Astrocyte of the spinal cord (primary cell): ENCODE measurements around the gene SLC47A1.
"Not testable (repeated sequence)": the region's sequence is repeated elsewhere in the genome, so short reads cannot be mapped to it uniquely, and the experiment has no call there.

Experiments
- DNase-seq: peaks from one replicate; pipeline ENCODE4 v3.0.0; 2011; ENCODE audit warnings: low read depth, low spot score
- H3K4me3 ChIP-seq: 2 replicates; pipeline ENCODE4 v1.5.1; 2011; ENCODE audit warnings: low read depth, mild to moderate bottlenecking, low read length, moderate library complexity
- in situ Hi-C: cut with HindIII; loops from 2 replicates; pipeline ENCODE4 v1.10.0; 2017; ENCODE audit warnings: low sequenced_read_pairs
- TF ChIP-seq, protein P1 (sequence below): IDR thresholded peaks from 2 replicates; pipeline ENCODE4 v1.5.1; 2012; ENCODE audit warnings: low read depth, mild to moderate bottlenecking, low read length, inconsistent platforms

The SLC47A1 gene

DNA sequence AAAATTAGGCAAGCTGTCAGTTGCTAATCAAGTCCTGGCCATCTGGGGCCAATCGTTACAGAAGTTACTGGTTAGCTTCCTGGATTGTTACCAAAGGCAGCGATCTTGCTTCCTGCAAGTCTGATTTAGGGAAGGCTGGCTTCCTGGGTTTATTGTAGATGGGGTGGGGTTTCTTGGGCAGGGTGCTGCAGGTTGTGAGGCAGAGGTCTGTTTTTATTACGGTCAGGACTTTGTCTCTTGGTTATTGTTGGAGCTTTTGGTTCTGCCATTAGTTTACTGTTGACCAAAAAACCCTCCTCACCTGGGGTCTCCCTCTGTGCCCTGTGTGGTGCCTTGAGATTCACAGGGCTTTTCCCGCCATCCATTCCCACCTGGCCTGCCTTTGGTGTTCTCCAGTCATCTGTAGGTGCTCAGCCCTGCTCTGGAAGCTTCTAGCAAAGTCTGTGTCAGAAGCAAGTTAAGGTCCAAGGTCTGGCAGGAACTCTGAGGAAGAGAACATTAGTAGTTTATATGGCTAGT lies 36.9 kb downstream of the SLC47A1 start:
- TF ChIP-seq, protein P1, sequence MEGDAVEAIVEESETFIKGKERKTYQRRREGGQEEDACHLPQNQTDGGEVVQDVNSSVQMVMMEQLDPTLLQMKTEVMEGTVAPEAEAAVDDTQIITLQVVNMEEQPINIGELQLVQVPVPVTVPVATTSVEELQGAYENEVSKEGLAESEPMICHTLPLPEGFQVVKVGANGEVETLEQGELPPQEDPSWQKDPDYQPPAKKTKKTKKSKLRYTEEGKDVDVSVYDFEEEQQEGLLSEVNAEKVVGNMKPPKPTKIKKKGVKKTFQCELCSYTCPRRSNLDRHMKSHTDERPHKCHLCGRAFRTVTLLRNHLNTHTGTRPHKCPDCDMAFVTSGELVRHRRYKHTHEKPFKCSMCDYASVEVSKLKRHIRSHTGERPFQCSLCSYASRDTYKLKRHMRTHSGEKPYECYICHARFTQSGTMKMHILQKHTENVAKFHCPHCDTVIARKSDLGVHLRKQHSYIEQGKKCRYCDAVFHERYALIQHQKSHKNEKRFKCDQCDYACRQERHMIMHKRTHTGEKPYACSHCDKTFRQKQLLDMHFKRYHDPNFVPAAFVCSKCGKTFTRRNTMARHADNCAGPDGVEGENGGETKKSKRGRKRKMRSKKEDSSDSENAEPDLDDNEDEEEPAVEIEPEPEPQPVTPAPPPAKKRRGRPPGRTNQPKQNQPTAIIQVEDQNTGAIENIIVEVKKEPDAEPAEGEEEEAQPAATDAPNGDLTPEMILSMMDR, result no peak
- no peak overlapping the region for H3K4me3 ChIP-seq
- DNase-seq, result no peak
- in situ Hi-C loops, result no loop called here

DNA sequence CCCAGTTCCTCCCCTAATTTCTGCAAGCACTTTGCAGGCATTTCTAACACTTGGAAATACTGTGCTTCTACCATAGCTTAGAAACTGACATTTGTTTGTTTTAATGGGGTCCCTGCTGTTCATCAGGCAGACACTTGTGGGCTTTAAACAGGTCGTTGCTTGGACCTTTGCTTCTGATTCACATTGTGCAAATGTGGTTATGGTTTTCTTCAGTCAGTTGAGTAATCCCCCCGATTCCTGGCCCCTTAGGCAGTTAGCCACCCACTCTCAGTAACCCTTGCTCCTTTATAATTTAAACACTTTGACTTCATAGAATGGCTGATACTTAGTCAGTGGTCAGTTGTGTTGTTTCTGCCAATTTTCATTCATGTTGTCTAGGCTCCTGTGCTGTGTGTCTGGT lies 39.4 kb downstream of the SLC47A1 start:
- no peak overlapping the region for H3K4me3 ChIP-seq
- TF ChIP-seq, protein P1, result no peak
- in situ Hi-C loops, result no loop called here
- DNase-seq, result peak; percentile 12

DNA sequence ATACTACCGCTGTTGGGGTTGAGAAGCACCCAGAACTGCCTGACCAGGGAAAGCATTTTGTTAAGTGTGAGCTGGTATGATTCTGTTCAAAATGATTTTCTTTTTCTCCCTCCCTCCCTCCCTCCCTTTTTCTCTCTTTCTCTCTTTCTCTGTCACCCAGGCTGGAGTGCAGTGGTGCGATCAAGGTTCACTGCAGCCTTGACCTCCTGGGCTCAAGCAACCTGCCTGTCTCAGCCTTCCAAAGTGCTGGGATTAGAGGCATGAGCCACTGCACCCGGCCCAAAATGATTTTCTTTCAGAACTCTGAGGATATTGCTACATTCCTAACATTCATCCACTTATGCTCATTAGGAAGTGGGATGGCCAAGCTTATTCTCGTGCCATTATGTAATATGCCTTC lies 41.3 kb downstream of the SLC47A1 start:
- in situ Hi-C loops, result no loop called here

DNA sequence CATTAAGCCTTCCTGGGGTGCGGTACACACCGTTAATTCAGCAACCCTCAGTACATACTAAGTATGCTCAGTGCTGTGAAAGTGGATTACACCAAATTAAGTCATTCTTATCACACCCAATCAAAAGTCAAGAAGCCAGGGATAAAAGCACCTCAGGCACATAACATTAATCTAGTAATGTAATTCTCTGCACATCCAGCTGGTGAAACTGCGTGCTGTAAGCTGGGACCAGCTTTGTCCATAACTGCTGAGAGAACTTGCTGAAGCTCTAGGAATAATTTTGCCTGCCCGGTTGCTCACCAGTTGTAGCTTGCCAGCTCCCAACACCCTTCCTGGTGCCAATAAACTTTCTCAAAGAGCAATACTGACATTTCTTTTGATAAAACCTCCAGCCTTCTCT lies 44.9 kb downstream of the SLC47A1 start:
- in situ Hi-C loops, result no loop called here
- peak; percentile 5 for DNase-seq
- no peak overlapping the region for H3K4me3 ChIP-seq
- TF ChIP-seq, protein P1, result no peak

More for the DNA sequence above, 41.3 kb downstream of the SLC47A1 start:
- H3K4me3 ChIP-seq, result no peak overlapping the region
- no peak for DNase-seq
- TF ChIP-seq, protein P1, result no peak

DNA sequence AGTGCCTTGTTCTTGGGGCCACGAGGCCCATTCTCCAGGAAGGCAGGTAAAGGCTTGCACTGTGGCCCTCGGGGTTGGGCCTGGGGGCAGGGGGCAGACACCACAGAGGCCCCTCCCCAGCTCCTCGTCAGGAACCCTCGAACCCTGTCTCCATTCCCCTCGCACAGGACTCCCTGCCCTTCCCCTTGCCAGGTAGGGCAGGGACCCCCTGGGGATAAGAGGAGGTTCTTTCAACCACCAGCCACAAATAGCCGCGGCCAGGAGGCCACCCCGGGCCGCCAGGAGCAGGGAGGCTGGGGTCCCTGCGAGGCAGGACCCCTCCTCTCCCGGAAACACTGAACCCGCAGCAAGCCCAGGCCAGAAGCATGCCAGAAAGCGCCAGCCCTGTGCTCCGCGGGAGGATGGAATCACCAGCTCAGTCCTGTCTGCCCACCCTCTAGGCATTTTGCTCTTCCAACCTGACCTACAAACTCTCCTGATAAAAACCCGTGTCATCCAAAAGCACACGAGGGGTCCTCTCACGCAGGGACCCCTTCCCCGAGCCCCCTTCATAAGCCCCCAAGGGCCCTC lies 45.6 kb downstream of the SLC47A1 start:
- no peak overlapping the region for H3K4me3 ChIP-seq
- no peak for DNase-seq
- TF ChIP-seq, protein P1, result no peak
- in situ Hi-C loops, result no loop called here

DNA sequence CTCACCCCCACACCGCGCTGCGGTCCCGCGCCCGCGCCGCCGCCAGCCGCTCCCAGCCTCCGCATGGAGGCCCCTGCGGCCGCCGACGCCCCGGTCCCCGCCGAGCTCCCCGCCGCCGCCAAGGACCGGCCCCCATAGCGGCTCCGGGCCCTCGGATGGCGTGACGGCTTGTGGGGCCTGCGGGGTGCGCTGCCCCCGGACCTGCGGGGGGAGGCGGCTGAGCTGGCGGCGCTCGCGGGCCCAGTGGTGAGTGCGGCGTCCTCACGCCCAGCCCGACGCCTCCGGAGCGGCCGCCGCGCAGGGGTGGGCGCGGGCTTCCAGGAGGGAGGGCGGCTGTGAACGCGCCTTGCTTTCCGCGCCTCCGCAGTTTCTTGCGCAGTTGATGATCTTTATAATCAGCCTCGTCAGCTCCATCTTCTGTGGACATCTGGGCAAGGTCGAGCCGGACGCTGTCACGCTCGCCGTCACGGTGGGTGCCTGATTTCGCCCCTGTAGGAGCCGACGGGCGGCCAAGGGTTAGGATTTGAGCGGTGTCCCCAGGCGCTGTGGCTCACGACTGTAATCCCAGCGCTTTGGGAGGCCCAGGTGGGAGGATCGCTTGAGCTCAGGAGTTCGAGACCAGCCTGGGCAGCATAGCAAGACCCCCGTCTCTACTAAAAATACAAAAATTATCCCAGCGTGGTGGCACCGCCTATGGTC lies 46.4 kb downstream of the SLC47A1 start:
- TF ChIP-seq, protein P1, result no peak
- in situ Hi-C loops, result no loop called here
- H3K4me3 ChIP-seq, result no peak overlapping the region
- no peak for DNase-seq

DNA sequence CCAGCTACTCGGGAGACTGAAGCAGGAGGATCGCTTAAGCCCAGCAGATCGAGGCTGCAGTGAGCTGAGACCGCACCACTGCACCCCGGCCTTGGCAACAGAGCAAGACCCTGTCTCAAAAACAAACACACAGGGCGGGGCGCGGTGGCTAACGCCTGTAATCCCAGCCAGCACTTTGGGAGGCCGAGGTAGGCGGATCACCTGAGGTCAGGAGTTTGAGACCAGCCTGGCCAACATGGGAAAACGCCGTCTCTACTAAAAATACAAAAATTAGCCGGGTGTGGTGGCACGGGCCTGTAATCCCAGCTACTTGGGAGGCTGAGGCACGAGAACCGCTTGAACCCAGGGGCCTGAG lies 46.9 kb downstream of the SLC47A1 start:
- DNase-seq, H3K4me3 ChIP-seq, in situ Hi-C loops: not testable (repeated sequence)

DNA sequence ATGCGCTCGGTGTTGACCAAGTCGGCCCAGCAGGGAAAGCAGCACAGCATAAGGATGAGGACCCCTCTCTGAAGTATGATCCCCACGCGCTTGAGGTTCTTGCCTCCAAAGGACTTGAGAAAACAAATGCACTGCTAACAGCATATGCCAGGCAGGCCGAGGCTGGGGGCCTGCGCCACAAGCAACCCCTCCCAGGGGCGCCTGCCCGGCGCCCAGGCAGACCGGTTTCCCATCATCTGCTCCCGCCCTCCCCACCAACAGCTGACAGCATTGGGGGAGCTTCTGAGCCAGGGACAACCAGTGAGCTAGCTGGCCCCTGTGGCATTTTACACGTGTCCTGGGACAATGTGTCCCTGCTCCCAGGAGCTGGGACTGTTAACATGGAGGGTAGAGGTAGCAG lies 48.5 kb downstream of the SLC47A1 start:
- DNase-seq, H3K4me3 ChIP-seq, in situ Hi-C loops: not testable (repeated sequence)
